ENCODE measurements around the gene CNNM4.

- TF ChIP-seq CTCF (IDR thresholded peaks at IDR 0.05; ENCODE audit: borderline replicate concordance, extremely low read depth, low read length, poor library complexity, severe bottlenecking) (no peak), EZH2 (IDR thresholded peaks at IDR 0.05; ENCODE audit: borderline replicate concordance, low read depth, low read length, severe bottlenecking) (no peak)
Measured at GRCh38 chr2:96799623-96799935, 38.9 kb downstream of the CNNM4 start.

All from DND-41 (cell line).